Cerebellar nuclear complex (tissue), 1 donor: ENCODE measurements around the gene VBP1.
"Not testable (repeated sequence)": the region's sequence is repeated elsewhere in the genome, so short reads cannot be mapped to it uniquely, and the experiment has no call there.

Source experiments
- DNase-seq, 2 experiments: peaks; one replicate each; lab custom pipeline; 2025; lab: John Stamatoyannopoulos, UW

VBP1 gene, protein sequence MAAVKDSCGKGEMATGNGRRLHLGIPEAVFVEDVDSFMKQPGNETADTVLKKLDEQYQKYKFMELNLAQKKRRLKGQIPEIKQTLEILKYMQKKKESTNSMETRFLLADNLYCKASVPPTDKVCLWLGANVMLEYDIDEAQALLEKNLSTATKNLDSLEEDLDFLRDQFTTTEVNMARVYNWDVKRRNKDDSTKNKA

GRCh38 chrX:155216179-155216939, at the start of gene VBP1:
Gene VBP1 (plus strand): TSS chrX:155216460. CDS start chrX:155216483, 23 bp downstream.
- DNase-seq = peak; percentile 55 to 90

DNA sequence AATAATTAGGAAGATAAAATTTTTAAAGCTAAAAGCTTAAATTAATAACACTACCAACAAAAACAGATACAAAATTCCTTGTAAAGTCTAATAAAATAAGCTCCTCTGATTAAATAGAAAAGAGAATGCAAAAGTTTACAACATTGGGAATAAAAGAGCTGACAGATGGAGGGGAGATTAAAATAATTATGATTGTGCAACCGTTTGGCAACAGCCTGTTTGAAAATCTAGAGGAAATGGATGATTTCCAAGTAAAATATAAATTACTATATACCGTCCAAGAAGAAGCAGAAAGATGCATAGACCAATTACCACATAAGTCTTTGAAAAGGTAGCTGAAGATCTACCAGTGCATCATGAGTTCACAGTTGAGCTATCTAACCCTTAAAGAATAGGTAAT, 46.4 kb upstream of the VBP1 start:
- no peak for DNase-seq

GRCh38 chrX:155179346-155179997, 36.8 kb upstream of the VBP1 start:
- no peak for DNase-seq

GRCh38 chrX:155188786-155189185, 27.5 kb upstream of the VBP1 start:
- no peak for DNase-seq

DNA sequence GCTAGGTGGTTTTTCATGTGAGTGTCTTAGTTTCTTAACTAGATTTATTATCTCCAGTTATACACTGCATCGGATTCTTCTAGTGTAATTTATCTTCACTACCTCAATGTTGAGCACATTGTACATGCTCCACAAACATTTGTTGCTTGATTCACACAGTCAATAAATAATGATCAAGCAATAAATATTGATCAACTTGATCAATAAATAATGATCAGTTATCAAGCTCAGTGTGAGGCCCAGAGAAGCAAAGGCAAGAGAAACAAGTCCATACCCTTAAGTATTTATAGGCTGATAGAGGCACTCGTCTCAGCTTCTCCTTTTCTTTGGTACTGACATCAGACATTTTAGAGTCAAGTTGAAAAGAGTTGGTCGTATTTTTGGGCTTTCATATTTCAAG, 5.1 kb upstream of the VBP1 start:
- DNase-seq = no peak

GRCh38 chrX:155213731-155214130, 2.5 kb upstream of the VBP1 start:
- no peak for DNase-seq

DNA sequence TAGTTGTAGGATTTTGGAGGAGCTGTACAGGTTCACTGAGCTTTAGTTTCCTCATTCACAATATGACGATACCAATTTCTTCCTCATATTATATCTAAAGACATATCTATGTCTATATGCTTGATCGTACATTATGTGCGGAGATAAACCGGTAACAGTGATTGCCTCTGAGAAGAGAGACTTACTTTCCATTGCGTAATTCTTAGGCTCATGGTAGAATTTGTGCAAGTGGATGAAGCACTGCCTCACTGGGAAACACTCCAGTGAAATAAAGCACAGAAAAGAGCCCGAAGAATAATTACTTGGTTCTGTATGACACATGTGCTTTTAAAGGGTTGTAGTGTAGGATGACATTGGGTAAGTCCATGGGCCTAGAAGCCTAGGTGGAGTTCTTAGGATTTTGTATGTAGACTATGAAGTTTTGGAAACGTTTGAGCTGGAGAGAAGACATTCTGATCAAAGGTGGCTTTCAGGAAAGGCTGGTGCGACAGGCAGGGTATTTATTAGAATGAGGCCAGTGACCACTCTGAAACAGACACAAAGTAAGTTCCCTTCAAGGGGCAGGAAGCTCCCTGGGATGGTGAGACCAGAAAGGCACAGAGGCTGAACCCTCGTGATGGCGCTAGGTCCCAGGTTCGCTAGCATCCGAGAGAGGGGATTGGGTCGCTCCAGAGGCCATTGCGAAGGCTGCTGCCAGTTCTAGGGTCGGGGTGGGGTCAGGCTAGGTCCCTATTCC, 649 bp upstream of the VBP1 start:
- no peak for DNase-seq

GRCh38 chrX:155216940-155217440, 730 bp downstream of the VBP1 start:
- no peak for DNase-seq

DNA sequence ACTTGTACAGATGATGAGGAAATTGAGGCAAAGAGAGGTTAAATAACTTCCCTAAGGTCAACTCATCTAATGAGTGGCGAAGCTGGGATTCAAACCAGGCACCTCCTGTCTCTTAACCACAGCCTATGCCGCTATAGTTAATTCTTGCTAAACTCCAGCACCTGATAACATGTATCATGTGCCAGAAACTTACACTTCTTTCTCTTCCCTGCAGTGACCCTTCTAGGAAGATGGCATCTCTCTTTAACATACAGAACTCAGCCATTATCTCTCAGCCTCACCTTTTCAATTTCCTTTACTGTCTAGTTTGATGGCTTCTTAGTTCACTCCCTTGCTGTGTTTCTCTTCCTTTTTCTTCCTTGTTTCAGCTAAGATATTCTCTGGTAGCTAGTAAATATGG, 2.5 kb downstream of the VBP1 start:
- DNase-seq = no peak

DNA sequence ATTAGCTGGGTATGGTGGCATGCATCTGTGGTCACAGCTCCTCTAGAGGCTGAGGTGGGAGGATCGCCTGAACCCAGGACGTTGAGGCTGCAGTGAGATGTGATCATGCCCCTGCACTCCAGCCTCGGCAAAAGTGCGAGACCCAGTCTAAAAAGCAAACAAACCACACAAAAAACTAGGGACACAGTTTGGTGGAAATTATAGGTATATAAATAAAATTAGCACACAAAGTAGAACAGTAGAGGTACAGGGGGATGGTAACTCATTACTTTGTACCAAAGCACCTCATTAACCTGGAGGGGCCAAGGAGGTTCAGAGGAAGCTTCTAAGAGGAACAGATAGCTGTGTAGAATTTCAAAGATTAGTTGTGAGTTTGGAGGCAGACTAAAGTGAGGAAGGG, 5.1 kb downstream of the VBP1 start:
- no peak for DNase-seq

DNA sequence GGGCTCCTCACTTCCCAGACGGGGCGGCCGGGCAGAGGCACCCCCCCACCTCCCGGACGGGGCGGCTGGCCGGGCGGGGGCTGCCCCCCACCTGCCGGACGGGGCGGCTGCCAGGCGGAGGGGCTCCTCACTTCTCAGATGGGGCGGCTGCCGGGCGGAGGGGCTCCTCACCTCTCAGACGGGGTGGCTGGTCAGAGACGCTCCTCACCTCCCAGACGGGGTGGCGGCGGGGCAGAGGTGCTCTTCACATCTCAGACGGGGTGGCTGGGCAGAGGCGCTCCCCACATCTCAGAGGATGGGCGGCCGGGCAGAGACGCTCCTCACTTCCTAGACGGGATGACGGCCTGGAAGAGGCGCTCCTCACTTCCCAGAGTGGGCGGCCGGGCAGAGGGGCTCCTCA, 7.5 kb downstream of the VBP1 start:
- not testable (repeated sequence) for DNase-seq

DNA sequence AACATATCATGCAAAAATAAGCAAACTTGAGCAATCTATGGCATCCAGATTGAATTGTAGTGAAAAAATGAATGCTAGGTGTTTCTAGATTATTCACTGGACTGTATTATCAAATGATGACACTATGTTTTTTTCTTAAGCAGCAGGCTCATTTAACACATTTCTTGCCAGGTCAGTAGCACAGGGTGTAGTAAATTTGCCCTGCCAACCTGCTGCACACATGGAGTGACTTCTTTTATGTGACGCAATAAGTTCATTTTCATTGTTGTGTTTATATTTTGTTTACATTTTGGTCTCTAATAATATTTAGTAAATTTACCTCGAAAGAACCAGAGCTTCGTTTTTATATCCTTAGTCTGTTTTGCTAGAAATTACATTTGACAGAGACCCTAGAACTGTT, 9.5 kb downstream of the VBP1 start:
- no peak for DNase-seq

GRCh38 chrX:155231163-155231562, 14.9 kb downstream of the VBP1 start:
- no peak for DNase-seq

GRCh38 chrX:155235891-155236290, 19.6 kb downstream of the VBP1 start:
- DNase-seq = no peak

DNA sequence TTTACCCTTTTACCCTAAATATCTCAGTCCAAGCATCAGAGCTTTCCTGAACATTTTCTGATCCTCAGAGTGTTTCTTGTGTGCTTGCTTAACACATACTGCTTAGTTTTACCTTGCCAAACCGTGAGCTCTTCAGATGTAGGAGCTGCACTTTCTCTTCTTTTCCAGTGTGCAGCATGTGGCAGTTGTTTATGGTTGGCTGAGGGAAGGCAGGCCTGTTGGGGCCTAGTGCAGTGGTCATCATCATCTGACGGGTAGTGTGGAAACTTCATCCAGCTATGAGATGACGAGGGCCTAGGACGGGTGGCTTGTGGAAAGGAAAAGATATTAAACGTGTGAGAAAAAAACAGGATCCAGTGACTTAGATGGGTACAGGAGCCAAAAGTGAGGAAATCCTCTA, 21.5 kb downstream of the VBP1 start:
- no peak for DNase-seq

GRCh38 chrX:155242300-155242699, 26.0 kb downstream of the VBP1 start:
- DNase-seq = no peak

- DNase-seq = no peak
Measured at GRCh38 chrX:155246748-155247147, 30.5 kb downstream of the VBP1 start.

GRCh38 chrX:155247497-155247896, 31.2 kb downstream of the VBP1 start:
- no peak for DNase-seq

- DNase-seq = no peak
Measured at GRCh38 chrX:155251391-155251790, 35.1 kb downstream of the VBP1 start.

- no peak for DNase-seq
Measured at GRCh38 chrX:155259752-155260151, 43.5 kb downstream of the VBP1 start.

DNA sequence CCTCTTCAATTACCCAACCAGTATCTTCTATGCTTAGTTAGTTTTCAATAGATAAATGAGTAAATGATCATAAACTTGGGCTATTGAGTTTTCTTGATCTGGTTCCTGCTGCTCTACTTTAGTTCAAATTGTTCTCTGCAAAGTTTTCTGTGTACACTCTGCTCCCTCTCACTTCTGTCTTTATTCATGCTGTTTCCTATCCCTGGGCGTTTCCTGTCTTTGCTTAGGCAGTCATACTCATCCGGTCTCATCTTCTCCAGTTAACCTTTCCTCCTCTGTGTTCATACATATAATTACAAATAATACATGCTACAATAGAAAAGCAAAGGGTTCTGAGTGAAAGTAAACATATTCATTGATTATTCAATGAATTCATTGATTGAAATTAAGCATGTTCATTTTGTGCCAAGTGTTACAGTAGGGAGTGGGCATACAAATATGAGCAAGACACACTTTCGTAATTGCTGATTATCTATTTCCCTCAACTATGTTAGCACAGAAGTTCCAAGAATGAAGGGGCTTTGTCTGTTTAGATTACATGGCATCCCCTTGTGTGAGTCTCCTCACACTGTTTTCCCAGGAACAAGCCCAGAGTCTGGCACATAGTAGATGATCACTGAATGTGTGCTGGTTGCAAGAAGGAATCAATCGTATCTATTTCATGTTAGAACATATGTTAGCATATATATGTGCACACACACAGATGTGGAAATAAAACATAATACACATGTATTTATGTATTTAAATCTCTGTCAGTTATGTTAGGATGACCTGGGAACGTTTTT, 46.9 kb downstream of the VBP1 start:
- DNase-seq = no peak
